Lung microvascular endothelial cell (primary cell): Measurements from ENCODE around the gene OR5A1. TPM values are rescaled to one million over a fixed set of nuclear protein-coding genes. Genes with fewer than 3 reads are reported as not detected.
"Not testable (repeated sequence)": the region's sequence is repeated elsewhere in the genome, so short reads cannot be mapped to it uniquely, and the experiment has no call there.

Experiments
- DNase-seq, 2 donors: peaks; one replicate each; pipeline versions ENCODE4 v3.0.0 to v3.0.0-alpha.2; 2010; ENCODE audit warnings: low read depth in 2 of 2
- total RNA-seq: library from RNA; depleted of rRNA; stranded (reverse); fragments of >200 nt; gene quantifications from 2 replicates; pipeline ENCODE4 v1.2.1, GENCODE V29; 2014

OR5A1 gene
- total RNA-seq: not detected in 2 replicates

DNA sequence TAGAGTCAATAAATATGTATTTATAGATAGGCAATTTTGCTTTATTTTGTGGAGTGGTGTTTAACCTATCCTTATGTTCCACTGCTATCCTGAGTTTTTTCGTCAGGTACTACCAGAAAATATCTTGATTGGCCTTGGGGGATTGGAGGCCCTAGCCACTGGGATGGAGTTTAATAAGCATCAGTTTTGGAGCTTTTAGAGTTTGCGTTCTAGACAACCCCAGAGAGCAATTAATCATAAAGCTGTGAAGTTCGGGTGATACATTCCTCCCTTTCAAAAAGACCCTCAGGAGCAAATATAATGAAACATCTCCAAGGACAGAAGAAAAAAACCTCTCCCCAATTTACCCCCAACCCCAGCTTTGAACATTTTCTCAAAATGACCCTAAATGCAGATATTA, at the start of gene OR5A1:
OR5A1 (plus strand) TSS at position 301 of the 400 bp plus-strand sequence. CDS start 6,700 bp downstream, outside the sequence.
- DNase-seq: no peak

DNA sequence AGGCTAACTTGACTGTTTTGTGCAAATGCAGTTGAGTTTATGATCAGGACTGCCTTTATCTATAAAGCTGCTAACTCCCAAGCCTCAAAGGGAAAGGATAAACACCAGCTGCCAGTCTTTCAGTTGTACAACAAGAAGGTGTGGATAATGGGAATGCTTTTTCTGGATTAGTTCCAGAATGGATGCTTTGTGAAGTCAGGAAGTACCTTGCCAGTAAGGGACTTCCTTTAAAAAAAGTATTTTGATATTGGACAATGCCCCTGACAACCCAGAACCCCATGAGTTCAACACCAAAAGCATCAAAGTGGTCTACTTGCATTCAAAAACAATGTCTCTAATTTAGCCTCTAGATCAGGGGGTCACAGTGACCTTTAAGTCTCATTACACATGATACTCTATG, 42.1 kb upstream of the OR5A1 start:
- DNase-seq: peak in 1 of 2 donors; percentile 84

DNA sequence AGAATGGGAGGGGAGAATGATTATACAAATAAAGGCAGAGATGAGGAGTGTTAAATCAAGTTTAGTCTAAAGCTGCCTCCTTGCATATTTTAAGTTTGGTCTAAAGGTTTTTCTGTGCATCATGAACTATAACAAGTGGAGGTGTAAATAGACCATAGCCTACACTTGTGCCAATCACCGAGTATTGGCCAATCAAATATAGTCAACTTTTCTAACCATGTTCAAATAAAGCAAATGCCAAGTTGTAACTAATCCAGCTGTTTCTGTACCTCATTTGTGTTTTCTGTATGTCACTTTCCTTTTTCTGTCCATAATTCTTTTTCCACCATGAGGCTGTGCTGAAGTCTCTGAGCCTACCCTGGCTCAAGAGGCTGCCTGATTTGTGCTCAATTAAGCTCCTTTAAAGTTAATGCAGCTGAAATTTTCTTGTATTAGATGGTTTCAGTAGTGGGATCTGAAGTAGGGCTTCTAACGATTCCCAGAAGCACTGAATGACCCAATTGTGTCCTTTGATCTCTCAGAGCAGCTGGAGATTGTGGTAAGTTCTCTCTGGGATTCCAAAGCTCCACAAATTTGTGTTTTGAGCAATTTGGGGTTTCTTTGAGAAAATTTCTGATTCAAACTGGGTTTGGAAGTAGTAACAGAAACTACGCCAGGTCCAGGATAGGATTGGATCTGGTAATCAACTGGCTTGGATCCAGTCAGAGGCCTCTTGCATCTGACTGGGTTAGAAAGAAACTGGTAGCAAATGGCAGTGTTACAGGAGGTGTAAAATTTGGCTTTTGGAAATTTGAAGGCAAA, 35.6 kb upstream of the OR5A1 start:
- DNase-seq: no peak

DNA sequence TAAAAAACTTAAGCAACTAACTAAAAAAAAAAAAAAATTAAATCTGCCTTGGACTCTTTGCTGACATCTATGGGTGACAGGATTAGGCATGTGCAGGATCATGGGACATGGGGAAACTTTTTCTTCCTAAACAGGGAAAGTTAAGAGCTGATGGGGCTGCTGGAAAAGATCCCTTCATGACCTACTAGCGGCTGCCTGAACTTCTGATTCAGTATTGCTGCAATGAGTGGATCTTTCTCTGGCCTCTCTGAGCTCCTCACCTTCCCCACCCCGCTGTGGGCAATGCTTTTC, 35.1 kb upstream of the OR5A1 start:
- no peak for DNase-seq

DNA sequence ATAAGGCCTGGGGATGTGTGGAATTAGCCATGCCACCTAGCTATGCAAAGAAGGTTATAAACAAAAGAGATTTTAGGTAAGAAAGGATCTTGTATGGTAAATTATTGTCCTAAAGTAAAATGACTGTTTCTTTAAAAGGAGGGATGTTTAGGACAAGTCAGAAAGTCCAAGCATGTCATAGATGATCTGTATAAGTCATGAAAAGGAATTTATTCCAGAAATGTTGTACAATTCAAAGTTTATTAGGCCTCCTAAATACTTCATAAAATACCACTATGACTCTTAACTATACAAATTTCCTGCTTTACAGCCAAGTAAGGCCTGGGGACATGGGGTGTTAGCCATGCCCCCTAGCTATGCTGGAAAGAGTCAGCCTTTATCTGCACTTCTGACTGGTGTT, 32.7 kb upstream of the OR5A1 start:
- DNase-seq: no peak

DNA sequence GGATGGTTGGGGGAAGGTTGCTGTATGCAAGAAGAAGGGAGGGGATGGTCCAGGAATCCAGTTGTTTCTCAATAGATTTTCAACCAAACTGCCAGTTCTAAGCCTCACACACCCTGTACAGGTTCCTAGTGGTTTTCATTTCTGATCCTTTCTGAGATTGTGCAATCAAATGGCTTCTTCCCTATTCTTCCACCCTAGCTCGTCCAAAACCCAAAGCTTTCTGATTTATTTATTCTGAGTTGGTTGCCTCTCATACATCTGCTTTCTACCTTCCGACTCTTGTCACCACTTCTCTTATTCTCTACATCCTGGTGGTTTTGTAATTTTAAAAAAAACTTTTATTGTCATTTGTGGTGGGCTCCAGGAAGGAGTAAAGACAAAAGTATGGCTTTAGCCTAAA, 22.6 kb upstream of the OR5A1 start:
- no peak for DNase-seq

DNA sequence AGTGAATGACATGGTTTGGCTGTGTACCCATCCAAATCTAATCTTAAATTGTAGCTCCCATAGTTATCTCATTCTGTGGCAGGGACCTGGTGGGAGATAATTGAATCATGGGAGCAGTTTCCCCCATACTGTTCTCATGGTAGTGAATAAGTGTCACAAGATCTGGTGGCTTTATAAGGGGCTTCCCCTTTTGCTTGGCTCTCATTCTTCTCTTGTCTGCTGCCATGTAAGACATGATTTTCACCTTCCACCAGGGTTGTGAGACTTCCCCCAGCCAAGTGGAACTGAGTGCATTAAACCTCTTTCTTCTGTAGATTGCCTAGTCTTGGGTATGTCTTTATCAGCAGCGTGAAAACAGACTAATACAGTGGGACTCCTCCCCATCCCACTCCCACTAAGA, 21.2 kb upstream of the OR5A1 start:
- no peak for DNase-seq

DNA sequence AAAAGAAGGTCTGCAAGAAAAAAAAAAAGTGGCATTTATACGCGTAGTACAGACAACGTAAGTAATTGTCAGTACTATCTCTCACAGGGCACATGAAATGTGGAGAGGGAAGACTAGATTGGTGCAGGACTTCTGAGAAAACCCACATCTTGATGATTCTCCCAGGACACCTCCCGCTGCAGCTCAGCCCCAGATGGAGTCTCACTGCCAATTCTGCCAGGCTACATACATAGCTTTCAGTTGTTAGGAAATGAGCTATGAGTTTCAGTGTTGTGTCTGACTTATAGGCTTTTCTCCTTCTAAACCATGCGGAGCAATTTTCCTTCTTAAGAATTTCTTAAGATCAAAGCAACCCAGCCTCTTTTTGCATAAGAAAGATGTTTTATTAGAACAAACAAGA, 19.7 kb upstream of the OR5A1 start:
- DNase-seq: no peak

DNA sequence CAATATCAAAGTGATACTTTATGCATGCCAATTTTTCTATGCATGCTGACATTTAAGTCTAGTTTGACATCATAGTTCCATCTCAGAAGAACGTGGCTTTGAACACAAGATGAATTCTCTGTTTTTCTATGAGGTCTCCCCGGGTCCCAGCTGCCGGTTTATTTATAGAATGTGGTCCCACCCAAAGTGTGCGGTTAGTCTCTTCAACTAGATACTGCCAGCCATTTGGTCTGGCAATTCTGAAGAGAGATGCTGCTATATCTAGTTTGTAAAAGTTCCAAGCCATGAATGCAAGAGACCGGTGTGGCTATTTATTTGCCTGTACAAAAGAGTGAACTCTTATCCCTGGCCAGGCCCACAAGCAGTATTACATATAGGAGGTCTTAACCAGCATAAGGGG, 19.2 kb upstream of the OR5A1 start:
- DNase-seq: no peak

DNA sequence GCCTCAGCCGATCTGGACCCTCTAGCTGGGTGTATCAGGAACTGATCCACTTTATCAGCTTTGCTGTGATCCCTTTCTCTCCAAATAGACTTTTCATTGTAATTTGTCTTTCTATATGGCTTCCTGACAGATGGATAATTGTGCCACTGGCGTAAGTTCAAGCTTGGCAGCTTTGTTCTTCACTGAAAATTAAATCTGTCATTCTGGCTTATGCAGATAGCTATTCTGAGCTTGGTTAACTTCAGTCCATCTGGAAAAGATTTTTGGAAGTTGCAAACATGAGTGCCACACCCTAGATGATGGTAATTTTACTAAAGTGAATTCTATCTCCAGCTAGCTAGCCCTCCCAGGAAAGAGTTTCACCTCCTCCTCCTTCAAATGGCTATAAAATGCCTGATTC, 18.1 kb upstream of the OR5A1 start:
- DNase-seq: no peak

DNA sequence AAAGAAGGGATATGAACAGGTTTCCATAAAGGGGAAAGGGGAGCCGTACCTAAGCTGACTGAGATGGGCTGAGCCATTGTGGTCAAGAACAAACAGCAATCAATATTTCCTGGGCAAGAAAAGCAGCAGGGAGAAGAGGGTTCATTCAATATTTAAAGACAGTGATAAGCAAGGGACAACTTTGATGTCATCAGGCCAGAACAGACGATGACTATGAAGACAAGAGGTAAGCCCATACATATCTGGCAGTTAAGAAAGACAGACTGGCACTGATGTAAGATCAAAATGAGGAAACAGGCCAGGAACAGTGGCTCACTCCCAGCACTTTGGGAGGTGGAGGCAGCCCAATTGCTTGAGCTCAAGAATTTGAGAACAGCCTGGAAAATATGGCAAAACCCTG, 12.4 kb upstream of the OR5A1 start:
- DNase-seq: no peak

DNA sequence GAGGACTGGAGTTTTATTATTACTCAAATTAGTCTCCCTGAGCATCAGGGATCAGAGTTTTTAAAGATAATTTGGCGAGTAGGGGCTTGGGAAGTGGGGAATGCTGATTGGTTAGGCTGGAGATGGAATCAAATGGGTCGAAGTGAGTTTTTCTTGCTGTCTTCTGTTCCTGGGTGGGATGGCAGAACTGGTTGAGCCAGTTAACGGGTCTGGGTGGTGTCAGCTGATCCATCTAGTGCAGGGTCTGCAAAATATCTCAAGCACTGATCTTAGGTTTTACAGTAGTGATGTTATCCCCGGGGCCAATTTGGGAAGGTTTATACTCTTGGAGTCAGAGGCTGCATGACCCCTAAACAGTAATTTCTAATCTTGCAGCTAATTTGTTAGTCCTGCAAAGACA, 11.1 kb upstream of the OR5A1 start:
- DNase-seq: no peak

DNA sequence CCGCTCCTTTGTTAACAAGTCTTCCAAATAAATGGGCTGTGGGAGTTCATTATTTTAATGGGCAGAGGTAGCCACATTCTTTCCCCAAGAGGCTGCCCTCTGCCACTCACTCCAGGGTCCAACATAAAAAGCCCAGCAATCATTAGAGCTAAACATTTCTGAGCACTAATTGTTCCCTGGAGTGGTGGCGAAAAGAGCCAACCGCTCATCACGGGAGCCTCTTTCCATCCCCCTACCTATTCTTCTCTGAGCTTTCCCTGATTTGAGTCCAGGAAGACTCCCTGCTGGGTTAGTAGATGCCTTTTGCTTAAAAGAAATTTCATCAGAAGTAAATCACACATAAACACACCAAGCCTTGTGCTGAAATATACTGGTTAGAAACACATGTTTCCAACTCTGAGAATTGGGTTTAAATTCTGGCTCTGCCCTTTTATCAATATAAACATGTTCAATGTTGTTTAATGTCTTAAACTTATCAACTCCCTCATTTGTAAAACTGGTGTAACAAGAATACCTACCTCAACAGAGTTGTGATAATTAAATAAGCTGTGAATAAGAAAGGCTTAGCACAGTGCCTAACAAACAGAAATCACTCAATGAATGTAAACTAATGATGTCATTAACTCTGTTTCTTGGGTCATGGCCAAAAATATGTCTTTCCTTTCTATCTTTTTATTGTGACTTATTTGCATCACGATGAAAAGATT, 9.8 kb upstream of the OR5A1 start, which contains the start of gene OR5A2:
OR5A2 (minus strand) TSS at position 53 of the 707 bp plus-strand sequence. CDS start 3,460 bp downstream, outside the sequence.
- peak in 1 of 2 donors; percentile 40 for DNase-seq

DNA sequence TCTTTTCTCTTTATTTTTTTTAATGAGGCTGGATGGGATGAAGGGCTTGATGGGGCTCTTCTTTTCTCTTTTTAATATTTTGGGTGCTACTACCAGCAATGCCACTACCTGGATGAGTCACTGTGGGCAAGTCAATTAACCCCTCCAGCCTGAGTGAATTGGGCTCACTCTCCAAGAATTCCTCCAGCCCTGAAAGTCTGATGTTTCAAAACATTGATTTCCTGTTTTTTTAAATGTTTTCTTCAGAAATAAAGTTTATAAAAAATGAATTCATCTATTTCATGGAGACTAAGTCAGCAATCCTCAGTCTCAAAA, 9.2 kb upstream of the OR5A1 start:
- DNase-seq: no peak

DNA sequence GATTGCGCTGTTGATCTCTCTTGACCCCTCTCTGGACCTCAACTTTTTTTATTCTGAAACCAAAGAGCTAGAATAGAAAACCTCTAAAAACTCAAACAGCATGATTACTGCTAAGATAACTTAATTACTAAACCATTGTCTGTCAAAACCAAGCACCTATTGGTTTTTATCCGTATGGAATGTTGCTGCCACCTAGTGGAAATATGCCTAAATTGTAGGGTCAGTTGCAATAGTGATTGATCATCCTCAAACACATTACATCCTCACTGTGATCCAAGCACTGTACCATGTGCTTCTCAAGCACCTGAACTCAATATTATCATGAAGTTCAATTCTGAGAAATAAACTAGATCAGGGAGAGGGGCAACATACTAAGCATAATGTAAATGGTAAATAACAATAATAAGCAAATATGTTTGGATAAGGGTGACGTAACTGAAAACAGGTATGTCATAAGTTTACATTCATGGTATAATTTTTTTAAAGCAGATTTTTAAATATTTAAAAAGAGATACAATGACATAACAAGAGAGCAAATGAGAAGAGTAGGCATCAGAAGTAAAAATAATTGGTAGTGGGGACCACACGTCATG, 6.2 kb upstream of the OR5A1 start:
- DNase-seq: peak; percentile 56 to 87

DNA sequence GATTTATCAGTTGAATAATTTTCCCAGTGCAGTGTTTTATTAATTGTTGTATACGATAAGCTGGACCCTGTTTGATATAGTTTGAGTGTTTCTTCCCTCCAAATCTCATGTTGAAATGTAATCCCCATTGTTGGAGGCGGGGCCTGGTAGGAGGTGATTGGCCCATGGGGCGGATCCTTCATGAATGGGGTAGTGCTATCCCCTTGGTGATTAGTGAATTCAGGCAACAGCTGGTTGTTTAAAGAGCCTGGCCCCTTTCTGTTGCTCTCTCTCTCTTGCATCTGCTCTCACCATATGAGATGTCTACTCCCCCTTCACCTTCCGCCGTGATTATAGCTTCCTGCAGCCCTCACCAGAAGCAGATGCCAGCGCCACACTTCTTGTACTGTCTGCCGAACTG, 1.5 kb downstream of the OR5A1 start:
- DNase-seq: no peak

DNA sequence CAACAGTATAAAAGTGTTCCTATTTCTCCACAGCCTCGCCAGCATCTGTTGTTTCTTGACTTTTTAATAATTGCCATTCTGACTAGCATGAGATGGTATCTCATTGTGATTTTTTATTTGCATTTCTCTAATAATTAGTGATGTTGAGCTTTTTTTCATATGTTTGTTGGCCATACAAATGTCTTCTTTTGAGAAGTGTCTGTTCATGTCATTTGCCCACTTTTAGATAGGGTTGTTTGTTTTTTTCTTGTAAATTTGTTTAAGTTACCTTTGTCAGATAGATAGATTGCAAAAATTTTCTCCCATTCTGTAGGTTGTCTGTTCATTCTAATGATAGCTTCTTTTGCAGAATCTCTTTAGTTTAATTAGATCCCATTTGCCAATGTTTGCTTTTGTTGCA, 9.4 kb downstream of the OR5A1 start:
- DNase-seq: not testable (repeated sequence)

DNA sequence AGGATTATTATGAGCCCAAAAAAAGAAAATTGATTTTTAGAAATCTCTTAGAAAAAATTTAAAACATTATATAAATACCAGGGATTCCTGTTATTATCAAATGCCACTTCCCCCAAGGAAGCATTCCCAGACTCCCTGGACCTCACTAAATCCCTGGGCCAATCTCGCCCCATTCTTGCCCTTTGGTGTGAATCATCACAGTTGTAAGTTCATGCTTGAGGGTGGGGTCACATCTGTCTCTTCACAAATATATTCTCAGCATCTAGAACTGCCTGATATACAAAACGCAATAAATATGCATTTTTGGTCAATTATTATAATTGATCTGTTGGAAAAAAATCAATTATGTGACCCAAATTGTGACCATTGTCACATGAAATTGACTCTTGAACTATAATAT, 12.2 kb downstream of the OR5A1 start:
- no peak for DNase-seq

DNA sequence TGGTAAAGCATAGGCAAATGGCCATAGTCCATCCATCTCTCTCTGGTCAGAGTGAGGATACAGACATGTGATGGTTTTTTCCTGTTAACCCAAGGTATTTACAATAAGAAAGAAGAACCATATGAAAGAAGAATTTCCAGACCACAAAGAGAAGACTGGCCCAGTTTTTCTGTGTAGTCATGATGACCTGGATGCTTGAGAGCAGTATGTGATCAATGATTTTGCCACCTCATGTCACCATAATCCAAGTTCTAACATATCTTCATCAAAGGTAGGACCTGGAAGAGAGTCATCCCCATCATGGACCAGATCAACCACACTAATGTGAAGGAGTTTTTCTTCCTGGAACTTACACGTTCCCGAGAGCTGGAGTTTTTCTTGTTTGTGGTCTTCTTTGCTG, 20.4 kb downstream of the OR5A1 start, which contains the start of gene OR4D6:
OR4D6 (plus strand) TSS at position 301 of the 400 bp plus-strand sequence; CDS start at position 301, 0 bp downstream.
- DNase-seq: no peak

DNA sequence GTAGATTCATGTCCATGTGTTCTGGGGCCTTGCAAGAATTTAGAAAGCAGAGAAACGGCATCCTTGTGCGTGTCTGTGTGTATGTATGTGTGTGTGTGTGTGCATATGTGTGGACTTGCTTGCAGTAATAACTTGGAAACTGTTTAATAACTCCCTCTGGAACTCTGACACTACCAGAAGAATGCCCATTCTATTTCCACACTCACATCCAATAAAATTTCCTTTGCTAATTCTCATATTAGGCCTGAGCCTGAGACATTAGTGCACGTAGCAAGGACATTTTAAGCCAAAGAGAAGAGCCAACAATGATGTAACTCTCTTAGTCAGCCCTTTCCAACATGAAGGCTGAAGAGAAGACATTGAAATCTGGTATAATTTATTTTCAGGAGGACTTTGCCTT, 23.6 kb downstream of the OR5A1 start:
- no peak for DNase-seq

DNA sequence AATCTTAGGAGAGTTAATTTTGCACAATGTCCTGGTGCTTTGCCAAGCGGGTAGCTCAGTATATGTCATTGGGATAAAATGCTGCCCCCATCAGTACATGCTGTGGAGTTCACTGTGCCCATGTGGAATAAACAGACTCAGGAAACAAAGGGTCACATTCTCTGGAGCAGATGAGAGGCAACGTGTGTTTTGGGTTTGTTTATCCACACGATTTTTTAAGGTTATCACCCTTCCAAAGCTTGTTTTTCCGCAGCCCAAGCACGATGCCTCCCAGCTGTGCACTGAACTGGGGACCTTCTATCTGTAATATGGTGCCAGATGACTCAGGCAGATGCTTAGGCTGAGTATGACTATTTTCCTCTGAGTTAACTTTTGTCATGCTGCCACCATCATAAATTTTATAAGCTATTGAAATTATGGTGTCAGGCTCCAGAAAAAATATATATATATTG, 26.9 kb downstream of the OR5A1 start:
- peak; percentile 29 to 100 for DNase-seq

DNA sequence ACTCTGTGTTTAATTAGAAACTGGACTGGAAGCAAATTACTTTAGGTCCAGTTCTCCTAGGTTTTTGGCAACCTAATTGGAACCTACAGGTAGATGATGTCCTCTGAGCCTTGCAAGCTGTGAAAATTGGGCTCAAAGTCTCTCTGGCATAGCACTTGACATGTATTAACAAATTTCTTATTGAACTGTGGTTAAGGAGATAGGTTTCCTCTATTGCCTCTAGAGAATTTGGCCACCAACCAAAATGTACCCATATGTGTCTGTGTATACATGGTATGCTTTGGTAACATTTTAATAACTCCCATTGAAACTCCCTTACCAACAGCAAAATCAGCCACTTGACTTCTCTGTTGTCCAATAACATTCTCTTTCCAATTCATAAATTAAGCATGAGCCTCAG, 36.7 kb downstream of the OR5A1 start, which contains the start of gene OR4D10:
OR4D10 (plus strand) TSS at position 301 of the 400 bp plus-strand sequence. CDS start 4,115 bp downstream, outside the sequence.
- no peak for DNase-seq

DNA sequence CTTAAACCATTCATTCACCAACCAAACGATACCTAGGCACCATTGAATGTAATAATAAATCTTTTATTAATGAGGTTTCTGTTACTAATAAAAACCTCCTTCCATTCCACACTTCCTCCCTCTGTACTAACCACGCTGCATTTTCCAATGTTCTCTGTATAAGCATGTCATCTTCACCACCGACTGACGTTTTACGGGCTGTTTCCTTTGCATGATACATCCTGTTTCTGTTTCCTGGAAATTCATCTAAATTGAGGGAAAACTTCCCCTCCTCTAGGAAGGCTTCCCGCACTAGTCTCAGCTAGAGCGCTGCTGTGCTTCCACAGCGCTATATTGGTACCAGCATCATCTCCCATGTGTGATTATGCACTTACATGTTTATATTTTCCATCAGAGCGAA, 38.9 kb downstream of the OR5A1 start:
- DNase-seq: peak in 1 of 2 donors; percentile 72
